Measurements from ENCODE around the gene GSE1.

Gene GSE1

GRCh38 chr16:85574672-85575475, 38.2 kb upstream of the GSE1 start:
- DNase-seq, result no peak

- DNase-seq, result no peak
These were observed 37.2 kb upstream of the GSE1 start for GRCh38 chr16:85575920-85576319.

- no peak for DNase-seq
These were observed 36.2 kb upstream of the GSE1 start for GRCh38 chr16:85576944-85577343.

- DNase-seq, result no peak
These were observed 35.1 kb upstream of the GSE1 start for GRCh38 chr16:85577899-85578598.

GRCh38 chr16:85578599-85578948, 34.5 kb upstream of the GSE1 start:
- no peak for DNase-seq

GRCh38 chr16:85579191-85579590, 33.9 kb upstream of the GSE1 start:
- no peak for DNase-seq

- peak; percentile 76 for DNase-seq
These were observed 33.1 kb upstream of the GSE1 start for GRCh38 chr16:85579923-85580580.

- no peak for DNase-seq
These were observed 32.4 kb upstream of the GSE1 start for GRCh38 chr16:85580684-85581083.

GRCh38 chr16:85582229-85582991, 30.7 kb upstream of the GSE1 start:
- DNase-seq, result peak; percentile 81

- DNase-seq, result peak; percentile 96
These were observed 29.5 kb upstream of the GSE1 start for GRCh38 chr16:85583491-85584181.

- no peak for DNase-seq
These were observed 28.9 kb upstream of the GSE1 start for GRCh38 chr16:85584267-85584666.

- DNase-seq, result no peak
These were observed 28.3 kb upstream of the GSE1 start for GRCh38 chr16:85584819-85585282.

- DNase-seq, result no peak
These were observed 27.4 kb upstream of the GSE1 start for GRCh38 chr16:85585711-85586110.

GRCh38 chr16:85586380-85587104, 26.6 kb upstream of the GSE1 start:
- DNase-seq, result peak; percentile 77

GRCh38 chr16:85587762-85588556, 25.2 kb upstream of the GSE1 start:
- DNase-seq, result no peak

- no peak for DNase-seq
These were observed 24.3 kb upstream of the GSE1 start for GRCh38 chr16:85588562-85589503.

GRCh38 chr16:85589688-85590505, 23.2 kb upstream of the GSE1 start:
- DNase-seq, result no peak

- DNase-seq, result no peak
These were observed 22.7 kb upstream of the GSE1 start for GRCh38 chr16:85590506-85590832.

GRCh38 chr16:85591381-85591780, 21.7 kb upstream of the GSE1 start:
- no peak for DNase-seq

Measured in fibroblast of skin of scalp (primary cell).